WTC11 (cell line): ENCODE results near the gene MSANTD2.
A peak's percentile ranks its signal among the peaks of the same experiment; 100 is the strongest.

Source experiments
- ATF3 ChIP-seq: sonication (generic); formaldehyde crosslinking; conservative IDR thresholded peaks from 2 replicates; pipeline ENCODE4 v1.8.1; 2022; ENCODE audit warnings: mild to moderate bottlenecking, missing genetic modification reagents
- CTCF ChIP-seq: fragments of 200-600 bp; IDR thresholded peaks from 2 replicates; pipeline ENCODE4 v1.8.0; 2022; ENCODE audit warnings: antibody characterized with exemption
- KAT7 ChIP-seq: sonication (generic); formaldehyde crosslinking; IDR thresholded peaks from 2 replicates; pipeline ENCODE4 v1.8.1; 2023; ENCODE audit warnings: missing genetic modification reagents, mild to moderate bottlenecking, borderline replicate concordance
- NR1H2 ChIP-seq: sonication (generic); formaldehyde crosslinking; IDR thresholded peaks from 2 replicates; pipeline ENCODE4 v1.9.0; 2021; ENCODE audit warnings: mild to moderate bottlenecking, moderate library complexity, missing genetic modification reagents
- NR3C1 ChIP-seq: sonication (generic); formaldehyde crosslinking; conservative IDR thresholded peaks from 2 replicates; pipeline ENCODE4 v1.8.1; 2023; ENCODE audit warnings: low read depth, mild to moderate bottlenecking, missing genetic modification reagents
- SP1 ChIP-seq: sonication (generic); formaldehyde crosslinking; conservative IDR thresholded peaks from 2 replicates; pipeline ENCODE4 v1.8.1; 2022; ENCODE audit warnings: missing genetic modification reagents
- ZNF671 ChIP-seq: fragments of 250-450 bp; sonication (Bioruptor Pico); IDR thresholded peaks from 2 replicates; pipeline ENCODE4 v1.8.0; 2021; ENCODE audit warnings: mild to moderate bottlenecking

GRCh38 chr11:124839128-124839971 is 39.1 kb upstream of the MSANTD2 start:
- TF ChIP-seq SP1 (CRISPR knock-in tag) (0 out of 2 replicates have a peak, but pooled peaks have one; percentile 5), ZNF671 (no peak), ATF3 (CRISPR knock-in tag) (no peak), NR3C1 (no peak), NR1H2 (CRISPR knock-in tag) (no peak), CTCF (no peak), KAT7 (CRISPR knock-in tag) (no peak)
